Prostate gland (tissue), 2 donors: Measurements from ENCODE around the gene FGF2.

Source experiments
- POLR2A ChIP-seq: fragments of 450-650 bp; IDR thresholded peaks from one replicate; pipeline ENCODE4 v1.6.1; 2016; ENCODE audit warnings: antibody characterized with exemption, mild to moderate bottlenecking
- TF ChIP-seq, protein P1 (sequence below), 4 experiments: fragments of 200-600 bp in 2 of 4; fragments of 450-650 bp in 2 of 4; sonication (generic) in 2 of 4; IDR thresholded peaks; 1 replicate in 3 of 4; 2 replicates in 1 of 4; pipeline ENCODE4 v1.5.1; 2016 to 2019; ENCODE audit warnings: antibody characterized with exemption in 4 of 4, mild to moderate bottlenecking in 2 of 4, moderate library complexity in 2 of 4

DNA sequence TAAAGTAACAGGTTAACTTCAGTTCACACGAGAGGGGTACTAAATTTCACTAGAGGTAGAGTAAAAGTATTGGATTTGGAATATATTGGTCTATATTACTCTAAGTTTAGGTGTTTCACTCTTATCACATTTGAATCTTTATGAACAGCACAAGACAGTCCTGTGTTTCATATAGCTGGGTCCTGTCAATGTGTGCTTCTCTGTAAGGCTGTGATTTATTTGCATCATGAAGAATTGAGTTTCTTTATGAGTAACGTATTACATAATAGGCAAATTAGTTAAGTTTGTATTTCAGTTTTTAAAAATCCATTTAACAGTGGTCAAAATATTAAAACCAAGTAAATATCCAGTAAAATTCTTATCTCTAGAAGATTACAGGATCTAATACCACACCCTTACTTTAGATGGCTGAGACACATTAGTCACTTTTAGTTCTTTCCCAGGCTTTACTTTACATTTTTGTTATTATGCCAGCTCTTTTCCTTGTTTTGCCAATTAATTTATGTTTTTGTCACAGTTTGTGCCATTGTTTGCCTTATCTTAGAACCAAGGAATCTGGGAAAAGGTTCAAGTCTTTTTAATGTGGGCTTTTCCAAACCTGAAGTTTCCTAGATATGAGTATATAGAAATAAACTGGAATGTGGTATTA, 63.6 kb downstream of the FGF2 start:
- TF ChIP-seq, protein P1, sequence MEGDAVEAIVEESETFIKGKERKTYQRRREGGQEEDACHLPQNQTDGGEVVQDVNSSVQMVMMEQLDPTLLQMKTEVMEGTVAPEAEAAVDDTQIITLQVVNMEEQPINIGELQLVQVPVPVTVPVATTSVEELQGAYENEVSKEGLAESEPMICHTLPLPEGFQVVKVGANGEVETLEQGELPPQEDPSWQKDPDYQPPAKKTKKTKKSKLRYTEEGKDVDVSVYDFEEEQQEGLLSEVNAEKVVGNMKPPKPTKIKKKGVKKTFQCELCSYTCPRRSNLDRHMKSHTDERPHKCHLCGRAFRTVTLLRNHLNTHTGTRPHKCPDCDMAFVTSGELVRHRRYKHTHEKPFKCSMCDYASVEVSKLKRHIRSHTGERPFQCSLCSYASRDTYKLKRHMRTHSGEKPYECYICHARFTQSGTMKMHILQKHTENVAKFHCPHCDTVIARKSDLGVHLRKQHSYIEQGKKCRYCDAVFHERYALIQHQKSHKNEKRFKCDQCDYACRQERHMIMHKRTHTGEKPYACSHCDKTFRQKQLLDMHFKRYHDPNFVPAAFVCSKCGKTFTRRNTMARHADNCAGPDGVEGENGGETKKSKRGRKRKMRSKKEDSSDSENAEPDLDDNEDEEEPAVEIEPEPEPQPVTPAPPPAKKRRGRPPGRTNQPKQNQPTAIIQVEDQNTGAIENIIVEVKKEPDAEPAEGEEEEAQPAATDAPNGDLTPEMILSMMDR (IDR thresholded peaks at IDR 0.05), result no peak
- no peak for TF ChIP-seq POLR2A
